ENCODE data around the gene ADCY5. TPM values are rescaled to one million over a fixed set of nuclear protein-coding genes. Genes with fewer than 3 reads are reported as not detected.
A peak's percentile ranks its signal among the peaks of the same experiment; 100 is the strongest.

Gene ADCY5
- total RNA-seq, 2 donors from 2014 or later, result 105 to 163 TPM

GRCh38 chr3:123329636-123330340 is 119.1 kb downstream of the ADCY5 start:
- peaks cover 0 to 88% of the 10 kb centered on the region in 2 donors for H3K4me1 ChIP-seq
- DNase-seq (ENCODE audit: low spot score), result no peak

DNA sequence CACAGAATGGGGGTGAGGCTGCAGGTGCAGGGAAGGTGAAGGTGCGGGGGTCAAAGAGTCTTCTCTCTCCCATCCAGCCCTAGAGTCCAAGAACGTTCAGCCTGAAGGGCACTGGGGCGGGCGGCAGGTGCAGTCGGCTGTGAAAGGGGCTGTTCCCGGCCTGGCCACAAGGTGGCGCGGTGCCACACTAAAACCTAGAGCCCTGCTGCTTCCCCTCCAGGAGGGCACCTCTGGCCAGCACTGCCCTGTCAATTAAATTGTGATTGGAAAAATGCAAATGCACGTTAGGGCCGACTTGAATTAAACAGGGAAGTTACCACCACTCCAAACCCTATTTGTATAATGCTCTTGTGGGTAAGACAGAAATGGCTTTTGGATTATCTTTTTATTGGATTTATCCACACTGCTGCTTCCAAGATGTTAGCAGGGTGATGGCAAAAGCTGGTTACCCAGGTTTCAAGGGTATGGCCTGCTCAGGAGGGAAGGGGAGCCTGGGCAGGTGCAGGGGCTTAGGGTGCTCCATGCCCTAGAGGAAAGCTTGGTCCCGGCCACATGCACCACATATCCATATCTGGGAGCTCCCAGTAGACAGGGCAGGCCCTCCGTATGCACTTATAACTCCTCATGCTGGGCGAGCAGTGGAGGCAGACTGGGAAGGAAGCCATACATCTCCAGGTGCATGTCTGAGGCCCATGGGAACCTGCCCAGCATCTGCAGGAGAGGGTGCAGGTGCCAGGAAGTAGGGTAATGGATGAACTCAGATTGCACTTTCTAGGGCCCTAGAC is 119.8 kb downstream of the ADCY5 start:
- H3K4me3 ChIP-seq, result no peak overlapping the region
- TF ChIP-seq, protein P1, sequence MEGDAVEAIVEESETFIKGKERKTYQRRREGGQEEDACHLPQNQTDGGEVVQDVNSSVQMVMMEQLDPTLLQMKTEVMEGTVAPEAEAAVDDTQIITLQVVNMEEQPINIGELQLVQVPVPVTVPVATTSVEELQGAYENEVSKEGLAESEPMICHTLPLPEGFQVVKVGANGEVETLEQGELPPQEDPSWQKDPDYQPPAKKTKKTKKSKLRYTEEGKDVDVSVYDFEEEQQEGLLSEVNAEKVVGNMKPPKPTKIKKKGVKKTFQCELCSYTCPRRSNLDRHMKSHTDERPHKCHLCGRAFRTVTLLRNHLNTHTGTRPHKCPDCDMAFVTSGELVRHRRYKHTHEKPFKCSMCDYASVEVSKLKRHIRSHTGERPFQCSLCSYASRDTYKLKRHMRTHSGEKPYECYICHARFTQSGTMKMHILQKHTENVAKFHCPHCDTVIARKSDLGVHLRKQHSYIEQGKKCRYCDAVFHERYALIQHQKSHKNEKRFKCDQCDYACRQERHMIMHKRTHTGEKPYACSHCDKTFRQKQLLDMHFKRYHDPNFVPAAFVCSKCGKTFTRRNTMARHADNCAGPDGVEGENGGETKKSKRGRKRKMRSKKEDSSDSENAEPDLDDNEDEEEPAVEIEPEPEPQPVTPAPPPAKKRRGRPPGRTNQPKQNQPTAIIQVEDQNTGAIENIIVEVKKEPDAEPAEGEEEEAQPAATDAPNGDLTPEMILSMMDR (IDR thresholded peaks at IDR 0.05), result peak; percentile 90 to 97
- DNase-seq (ENCODE audit: low spot score), result peak; percentile 86
- peaks cover 0 to 88% of the 10 kb centered on the region in 2 donors for H3K4me1 ChIP-seq
- H3K27ac ChIP-seq, result peak overlapping the region; percentile 87 to 91
- H3K9me3 ChIP-seq, result no peaks in the 10 kb centered on the region
- H3K36me3 ChIP-seq, result peaks cover 22% of the 10 kb centered on the region
- H3K27me3 ChIP-seq, result no peaks in the 10 kb centered on the region

More at GRCh38 chr3:123329636-123330340, 119.1 kb downstream of the ADCY5 start:
- no peak overlapping the region for H3K4me3 ChIP-seq
- no peaks in the 10 kb centered on the region for H3K27me3 ChIP-seq
- TF ChIP-seq, protein P1 (IDR thresholded peaks at IDR 0.05), result no peak
- H3K9me3 ChIP-seq, result no peaks in the 10 kb centered on the region
- peak overlapping the region; percentile 87 to 91 for H3K27ac ChIP-seq
- H3K36me3 ChIP-seq, result peaks cover 14% of the 10 kb centered on the region

- Histone ChIP-seq H3K27ac (peak overlapping the region; percentile 45 to 87), H3K36me3 (peaks cover 26% of the 10 kb centered on the region)
These were observed 120.7 kb downstream of the ADCY5 start for GRCh38 chr3:123327956-123328850.

GRCh38 chr3:123327480-123327879 is 121.4 kb downstream of the ADCY5 start:
- Histone ChIP-seq H3K36me3 (peaks cover 26% of the 10 kb centered on the region), H3K9me3 (no peaks in the 10 kb centered on the region), H3K4me3 (no peak overlapping the region), H3K4me1 (peaks cover 0 to 73% of the 10 kb centered on the region in 2 donors), H3K27me3 (no peaks in the 10 kb centered on the region), H3K27ac (peak overlapping the region in 1 of 2 donors; percentile 21)
- DNase-seq (ENCODE audit: low spot score), result no peak
- TF ChIP-seq, protein P1 (IDR thresholded peaks at IDR 0.05), result no peak

More at GRCh38 chr3:123327956-123328850, 120.7 kb downstream of the ADCY5 start:
- TF ChIP-seq, protein P1 (IDR thresholded peaks at IDR 0.05), result no peak
- Histone ChIP-seq H3K4me1 (peaks cover 0 to 80% of the 10 kb centered on the region in 2 donors), H3K27me3 (no peaks in the 10 kb centered on the region), H3K4me3 (no peak overlapping the region), H3K9me3 (no peaks in the 10 kb centered on the region)
- no peak for DNase-seq (ENCODE audit: low spot score)

DNA sequence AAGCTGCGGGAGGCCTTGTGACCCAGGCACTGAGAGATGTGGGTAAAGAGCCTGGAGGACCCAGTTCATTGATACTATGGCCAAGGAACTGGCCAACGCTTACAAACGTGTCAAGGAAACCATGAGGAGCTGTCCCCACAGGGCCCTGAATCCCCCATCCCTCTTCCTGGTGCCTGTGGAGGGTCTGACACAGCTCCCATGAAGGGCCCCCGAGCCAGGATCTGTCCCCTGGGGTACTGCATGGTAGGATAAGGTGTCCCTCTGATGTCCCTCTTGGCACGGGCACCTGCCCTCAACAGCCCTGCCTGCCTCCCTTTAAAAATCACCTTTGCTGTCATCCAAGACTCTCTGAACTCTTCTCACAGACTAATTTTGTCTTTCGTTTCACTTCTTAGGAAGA is 122.4 kb downstream of the ADCY5 start:
- peaks cover 0 to 64% of the 10 kb centered on the region in 2 donors for H3K4me1 ChIP-seq
- no peaks in the 10 kb centered on the region for H3K9me3 ChIP-seq
- no peaks in the 10 kb centered on the region for H3K27me3 ChIP-seq
- no peak overlapping the region for H3K4me3 ChIP-seq
- peak overlapping the region; percentile 54 to 55 for H3K27ac ChIP-seq
- H3K36me3 ChIP-seq, result peaks cover 34% of the 10 kb centered on the region
- no peak for DNase-seq (ENCODE audit: low spot score)
- TF ChIP-seq, protein P1 (IDR thresholded peaks at IDR 0.05), result no peak

Measured in right atrium auricular region (tissue), 2 donors.